VCaP (cell line): Measurements from ENCODE around the gene SPPL2C.

Source experiments
- H3K27ac ChIP-seq: fragments of 450-650 bp; 2 replicates; pipeline ENCODE4 v1.5.1; 2017
- TF ChIP-seq, protein P1 (sequence below): fragments of 450-650 bp; conservative IDR thresholded peaks from 2 replicates; pipeline ENCODE4 v1.5.1; 2017; ENCODE audit warnings: mild to moderate bottlenecking, moderate library complexity

SPPL2C gene

DNA sequence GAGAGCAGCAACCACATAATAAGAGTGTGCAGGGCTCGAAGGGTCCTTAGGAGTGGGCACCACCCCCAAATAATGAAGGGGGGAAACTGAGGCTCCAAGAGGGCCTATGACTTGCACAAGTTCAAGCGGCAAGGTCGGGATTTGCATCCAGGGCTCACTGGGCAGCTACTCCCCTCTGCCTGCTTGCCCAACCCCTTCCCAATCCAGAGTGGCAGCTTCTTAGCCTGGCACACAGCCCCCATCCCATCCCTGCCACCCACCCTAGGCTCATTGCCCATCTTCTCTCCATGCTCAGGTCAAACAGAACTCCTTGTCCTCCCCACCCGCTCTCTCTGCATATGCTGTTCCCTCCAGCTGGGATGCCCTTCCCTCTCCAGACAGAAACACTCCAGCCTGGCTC, 2.4 kb downstream of the SPPL2C start:
- TF ChIP-seq, protein P1, sequence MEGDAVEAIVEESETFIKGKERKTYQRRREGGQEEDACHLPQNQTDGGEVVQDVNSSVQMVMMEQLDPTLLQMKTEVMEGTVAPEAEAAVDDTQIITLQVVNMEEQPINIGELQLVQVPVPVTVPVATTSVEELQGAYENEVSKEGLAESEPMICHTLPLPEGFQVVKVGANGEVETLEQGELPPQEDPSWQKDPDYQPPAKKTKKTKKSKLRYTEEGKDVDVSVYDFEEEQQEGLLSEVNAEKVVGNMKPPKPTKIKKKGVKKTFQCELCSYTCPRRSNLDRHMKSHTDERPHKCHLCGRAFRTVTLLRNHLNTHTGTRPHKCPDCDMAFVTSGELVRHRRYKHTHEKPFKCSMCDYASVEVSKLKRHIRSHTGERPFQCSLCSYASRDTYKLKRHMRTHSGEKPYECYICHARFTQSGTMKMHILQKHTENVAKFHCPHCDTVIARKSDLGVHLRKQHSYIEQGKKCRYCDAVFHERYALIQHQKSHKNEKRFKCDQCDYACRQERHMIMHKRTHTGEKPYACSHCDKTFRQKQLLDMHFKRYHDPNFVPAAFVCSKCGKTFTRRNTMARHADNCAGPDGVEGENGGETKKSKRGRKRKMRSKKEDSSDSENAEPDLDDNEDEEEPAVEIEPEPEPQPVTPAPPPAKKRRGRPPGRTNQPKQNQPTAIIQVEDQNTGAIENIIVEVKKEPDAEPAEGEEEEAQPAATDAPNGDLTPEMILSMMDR = no peak
- H3K27ac ChIP-seq = no peak overlapping the region

DNA sequence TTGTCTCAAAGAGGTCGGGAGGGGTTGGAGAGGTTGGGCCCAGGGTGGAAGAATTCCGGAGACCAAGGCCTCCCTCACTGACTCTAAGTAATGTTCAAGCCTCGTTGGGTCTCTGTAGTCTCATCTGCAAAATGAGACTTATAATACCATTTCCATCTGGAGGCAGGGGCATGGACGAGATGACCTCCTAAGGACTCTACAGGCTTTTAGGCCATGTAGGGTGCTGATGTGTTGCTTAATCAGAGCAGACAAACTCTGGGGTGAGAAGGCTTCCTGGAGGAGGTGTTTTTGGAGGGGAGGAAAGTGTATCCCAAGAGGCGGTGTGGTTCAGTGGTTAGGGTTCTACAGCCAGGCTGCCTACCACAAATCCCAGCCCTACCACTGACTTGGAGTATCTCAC, 3.1 kb downstream of the SPPL2C start:
- no peak overlapping the region for H3K27ac ChIP-seq
- TF ChIP-seq, protein P1 = no peak

DNA sequence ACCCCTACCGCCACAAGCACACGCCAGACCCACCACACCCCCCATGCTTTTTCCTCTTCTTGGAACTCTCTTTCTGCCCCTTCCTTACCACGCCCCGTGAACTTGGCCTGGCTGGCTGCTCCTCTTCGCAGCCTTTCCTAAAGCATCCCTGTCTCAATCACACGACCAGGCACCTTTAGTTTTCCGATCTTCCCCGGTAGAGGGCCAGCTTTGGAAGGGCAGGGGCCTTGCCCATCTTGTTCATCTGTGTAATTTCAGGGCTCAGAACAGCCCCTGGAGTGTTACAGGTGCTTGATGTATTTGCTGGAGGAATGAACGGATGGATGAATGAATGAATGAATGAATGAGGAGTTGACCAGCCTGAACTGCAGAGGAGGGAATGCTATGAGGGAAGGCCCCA, 3.7 kb downstream of the SPPL2C start:
- H3K27ac ChIP-seq = no peak overlapping the region
- TF ChIP-seq, protein P1 = no peak

DNA sequence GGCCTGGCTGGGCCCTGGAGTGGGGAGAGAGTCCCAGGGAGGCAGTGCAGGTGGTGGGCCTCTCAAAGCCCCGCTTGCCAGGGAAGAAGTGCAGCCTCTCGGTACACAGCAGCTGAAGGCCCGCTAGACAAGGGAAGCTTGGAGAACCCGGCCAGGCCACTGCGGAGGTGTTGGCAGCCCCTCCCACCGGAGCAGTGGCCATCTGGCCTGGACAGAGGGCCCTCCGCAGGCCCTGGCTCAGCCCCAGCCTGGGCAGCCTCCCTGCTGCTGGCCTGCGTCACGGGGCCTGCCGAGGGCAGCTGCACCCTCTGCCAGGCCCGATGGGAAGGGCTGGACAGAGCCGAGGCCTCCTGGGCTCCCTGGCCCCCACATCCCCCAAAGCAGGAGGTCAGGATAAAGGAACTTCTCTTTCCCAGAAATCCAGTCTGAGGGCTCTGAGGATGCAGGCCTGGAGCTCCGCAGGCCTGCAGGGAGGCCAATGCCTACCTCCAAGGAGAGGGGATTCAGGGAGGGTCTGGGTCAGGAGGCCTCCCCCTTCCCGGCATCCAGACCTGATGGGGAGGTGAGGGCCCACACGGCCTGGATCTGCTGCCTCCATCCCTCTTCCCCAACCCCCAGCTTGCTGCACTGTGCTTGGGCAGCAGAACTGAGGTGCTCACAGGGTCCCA, 4.3 kb downstream of the SPPL2C start:
- TF ChIP-seq, protein P1 = no peak
- H3K27ac ChIP-seq = no peak overlapping the region

DNA sequence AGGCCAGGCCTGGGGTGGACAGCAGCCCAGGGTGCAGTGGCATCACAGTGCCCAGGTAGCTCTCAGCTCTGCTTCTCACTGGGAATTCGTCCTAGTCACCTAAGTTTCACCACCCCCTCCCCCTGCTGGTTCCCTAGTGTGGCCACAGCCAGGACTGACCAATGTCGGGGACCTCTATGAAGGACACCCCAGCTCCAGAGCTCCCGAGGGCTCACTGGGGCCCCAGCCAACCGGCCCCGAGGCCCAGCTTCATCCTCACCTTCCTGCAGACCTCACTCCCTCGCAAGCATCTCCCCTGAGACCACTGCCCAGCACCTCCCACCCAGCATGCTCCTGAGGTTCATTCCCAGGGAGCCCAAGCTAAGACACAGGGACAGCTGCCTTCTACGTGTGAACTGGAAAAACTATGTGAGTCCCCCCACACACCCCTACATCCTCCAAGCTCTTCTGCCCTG, 4.9 kb downstream of the SPPL2C start:
- no peak overlapping the region for H3K27ac ChIP-seq
- TF ChIP-seq, protein P1 = no peak

DNA sequence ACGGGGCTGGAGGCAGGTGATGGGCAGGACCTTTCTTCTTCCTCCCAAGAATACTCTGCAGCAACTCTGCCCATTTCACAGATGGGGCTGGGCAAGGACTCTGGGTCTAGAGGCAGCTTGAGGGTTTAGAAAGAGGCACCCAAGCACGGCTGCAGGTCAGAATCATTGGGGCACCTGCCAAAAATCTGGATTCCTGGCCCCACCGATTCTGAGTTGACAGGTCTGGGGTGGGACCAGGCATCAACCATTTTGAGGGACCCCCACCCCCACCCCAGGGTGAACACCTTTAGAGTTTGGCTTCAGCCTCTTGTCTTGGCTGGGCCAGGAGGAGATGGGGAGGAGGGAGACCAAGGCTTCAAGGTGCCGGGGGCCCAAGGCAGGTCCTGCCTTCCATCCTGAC, 5.3 kb downstream of the SPPL2C start:
- TF ChIP-seq, protein P1 = no peak
- H3K27ac ChIP-seq = no peak overlapping the region

DNA sequence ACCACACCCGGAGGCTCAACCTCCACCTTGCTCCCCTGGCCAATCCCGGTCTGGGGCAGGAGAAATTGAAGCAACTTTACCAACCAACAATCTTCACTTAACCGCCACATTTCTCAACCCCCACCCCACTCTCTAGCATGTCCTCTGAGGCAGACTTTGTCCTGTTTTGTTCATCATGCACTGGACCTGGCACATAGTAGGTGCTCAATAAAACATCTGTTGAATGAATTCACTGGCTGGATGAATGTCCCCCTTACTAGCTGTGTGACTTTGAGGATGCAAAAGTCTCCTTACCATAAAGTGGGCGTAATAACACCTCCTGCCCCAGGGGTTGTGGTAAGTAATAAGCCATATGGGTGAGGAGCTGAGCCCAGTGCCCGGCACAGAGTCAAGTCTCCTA, 5.8 kb downstream of the SPPL2C start:
- TF ChIP-seq, protein P1 = no peak
- no peak overlapping the region for H3K27ac ChIP-seq
